Measurements from ENCODE around the gene GNAS.
"Not testable (repeated sequence)": the region's sequence is repeated elsewhere in the genome, so short reads cannot be mapped to it uniquely, and the experiment has no call there.

The GNAS gene

GRCh38 chr20:58828136-58828535, 24.4 kb upstream of the GNAS start:
- no peak for DNase-seq (ENCODE audit: low spot score)

DNA sequence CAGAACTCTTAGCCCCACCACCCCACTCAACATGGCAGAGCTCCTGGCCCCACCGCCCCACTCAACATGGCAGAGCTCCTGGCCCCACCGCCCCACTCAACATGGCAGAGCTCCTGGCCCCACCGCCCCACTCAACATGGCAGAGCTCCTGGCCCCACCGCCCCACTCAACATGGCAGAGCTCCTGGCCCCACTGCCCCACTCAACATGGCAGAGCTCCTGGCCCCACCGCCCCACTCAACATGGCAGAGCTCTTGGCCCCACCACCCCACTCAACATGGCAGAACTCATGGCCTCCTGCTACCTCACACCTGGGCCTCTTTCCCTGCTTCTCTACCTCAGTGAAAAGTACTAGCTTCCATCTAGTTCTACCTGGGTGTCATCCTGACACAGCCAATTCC, 23.7 kb upstream of the GNAS start:
- not testable (repeated sequence) for DNase-seq (ENCODE audit: low spot score)

DNA sequence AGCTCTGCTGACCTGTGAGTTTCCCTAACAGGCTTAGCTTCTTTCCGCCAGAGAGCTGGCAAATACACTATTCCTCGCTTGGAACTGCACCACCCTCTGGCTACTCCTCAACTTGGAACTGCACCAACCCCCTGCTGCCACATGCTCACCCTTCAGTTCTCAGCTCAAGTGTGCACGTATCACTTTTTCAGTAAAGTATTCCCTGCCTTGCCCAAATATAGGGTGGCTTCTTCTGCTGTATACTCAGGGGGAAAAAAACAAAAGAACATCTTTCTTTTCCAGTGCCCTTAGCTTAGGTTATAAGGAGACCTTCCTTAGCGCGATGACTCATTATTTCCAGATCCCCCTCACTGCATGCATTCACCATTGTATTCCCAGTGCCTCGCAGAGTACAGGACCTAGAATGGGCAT, 23.0 kb upstream of the GNAS start:
- DNase-seq (ENCODE audit: low spot score), result no peak

- no peak for DNase-seq (ENCODE audit: low spot score)
These were observed 20.1 kb upstream of the GNAS start for GRCh38 chr20:58832457-58832856.

DNA sequence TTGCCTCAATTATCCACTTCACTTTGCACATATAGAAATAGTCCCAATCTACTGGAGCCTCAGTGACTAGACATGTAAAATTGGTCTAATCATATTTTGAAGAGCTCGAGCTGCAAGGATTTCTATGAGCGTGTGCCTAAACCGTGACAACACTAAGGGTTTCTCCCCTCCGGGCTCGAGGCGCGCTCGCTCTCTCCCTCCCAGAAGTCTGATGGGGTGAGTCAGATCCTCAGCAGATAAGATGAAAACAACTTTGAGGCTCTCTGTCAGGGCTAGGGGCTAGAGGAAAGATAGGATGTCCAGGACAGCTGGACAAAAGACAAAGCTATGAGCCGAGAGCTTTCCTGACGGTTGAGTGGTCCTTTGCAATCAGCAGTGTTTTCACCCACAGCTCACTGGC, 18.6 kb upstream of the GNAS start:
- DNase-seq (ENCODE audit: low spot score), result no peak

GRCh38 chr20:58835231-58835630, 17.3 kb upstream of the GNAS start:
- DNase-seq (ENCODE audit: low spot score), result no peak

DNA sequence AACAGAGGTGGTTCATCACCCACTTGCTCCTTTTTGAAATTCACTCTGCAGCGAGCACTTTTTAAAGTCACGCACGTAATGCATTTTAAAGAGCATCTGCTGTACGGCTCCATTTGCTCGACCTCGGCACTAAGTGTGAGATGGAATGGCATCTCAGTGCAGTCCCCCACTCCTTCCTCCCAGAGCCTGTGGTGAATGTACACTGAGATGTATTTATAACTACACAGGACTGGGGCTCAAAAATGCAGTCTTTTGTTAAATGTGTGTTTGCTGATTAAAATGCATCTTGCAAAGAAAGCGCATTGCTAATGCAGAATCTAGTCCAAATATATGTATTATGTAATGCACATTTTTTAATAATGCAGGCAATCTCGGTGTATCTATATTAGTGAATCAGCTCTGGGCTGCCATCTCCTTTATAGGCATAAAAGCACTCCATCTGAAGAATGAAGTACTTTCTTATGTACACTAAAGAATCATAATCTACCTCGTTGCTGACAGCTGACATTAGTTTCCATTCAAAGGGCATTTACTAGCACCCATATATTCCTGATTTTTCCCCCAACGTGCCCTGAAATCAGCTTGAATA, 15.8 kb upstream of the GNAS start:
- peak; percentile 5 for DNase-seq (ENCODE audit: low spot score)

- no peak for DNase-seq (ENCODE audit: low spot score)
These were observed 14.8 kb upstream of the GNAS start for GRCh38 chr20:58837717-58838116.

GRCh38 chr20:58838174-58838573, 14.3 kb upstream of the GNAS start:
- DNase-seq (ENCODE audit: low spot score), result no peak

DNA sequence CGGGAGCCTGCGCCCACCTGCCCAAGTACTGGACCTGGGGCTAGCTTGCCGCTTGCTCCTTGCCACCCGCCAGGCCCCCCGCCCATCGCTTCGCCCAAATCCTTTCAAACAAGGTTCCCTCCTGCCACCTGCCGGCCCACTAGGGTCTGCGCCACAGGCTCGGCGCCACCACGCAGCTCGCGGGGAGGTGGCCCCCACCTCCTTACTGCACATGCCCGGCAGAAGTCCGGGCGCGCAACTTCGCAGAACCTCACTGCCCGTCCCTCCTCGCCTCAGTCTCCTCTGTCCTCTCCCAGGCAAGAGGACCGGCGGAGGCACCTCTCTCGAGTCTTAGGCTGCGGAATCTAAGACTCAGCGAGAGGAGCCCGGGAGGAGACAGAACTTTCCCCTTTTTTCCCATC, 13.0 kb upstream of the GNAS start:
- DNase-seq (ENCODE audit: low spot score), result no peak

- no peak for DNase-seq (ENCODE audit: low spot score)
These were observed 12.3 kb upstream of the GNAS start for GRCh38 chr20:58839991-58840747.

DNA sequence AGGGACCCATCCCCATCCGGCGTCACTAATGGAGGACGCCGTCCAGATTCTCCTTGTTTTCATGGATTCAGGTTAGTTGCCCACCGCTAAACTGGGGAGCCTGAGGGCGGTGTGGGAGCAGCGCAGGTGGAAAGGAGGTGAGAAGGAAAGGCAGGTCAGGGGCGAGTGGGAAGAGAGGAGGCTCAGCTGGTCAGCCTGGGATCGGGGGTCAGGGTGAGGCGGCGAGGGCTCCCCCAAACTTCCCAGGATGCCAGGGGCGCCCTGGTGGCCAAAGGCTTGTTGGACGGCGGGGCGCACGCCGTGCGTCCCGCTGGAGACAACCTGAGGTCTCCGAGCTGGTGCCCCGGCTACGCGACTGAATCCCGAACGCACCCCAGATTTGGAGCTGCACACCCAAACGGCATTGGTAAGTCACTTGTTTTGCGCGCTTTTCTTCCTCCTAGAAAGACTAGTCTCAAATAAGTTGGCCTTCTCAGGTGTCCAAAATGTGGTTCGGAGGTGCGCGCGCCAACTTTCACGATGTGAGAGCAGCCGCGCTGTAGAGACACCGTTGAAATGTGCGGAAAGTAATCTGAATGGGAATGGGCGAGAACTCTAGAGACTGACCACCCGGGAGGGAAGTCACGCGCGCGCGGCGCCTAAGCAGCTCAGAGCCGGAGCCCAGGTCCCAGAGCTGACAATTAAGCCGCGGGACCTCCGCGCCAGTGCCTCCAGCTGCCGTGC, 11.5 kb upstream of the GNAS start:
- DNase-seq (ENCODE audit: low spot score), result no peak

GRCh38 chr20:58841539-58842264, 10.8 kb upstream of the GNAS start:
- no peak for DNase-seq (ENCODE audit: low spot score)

- no peak for DNase-seq (ENCODE audit: low spot score)
These were observed 10.2 kb upstream of the GNAS start for GRCh38 chr20:58842276-58842675.

DNA sequence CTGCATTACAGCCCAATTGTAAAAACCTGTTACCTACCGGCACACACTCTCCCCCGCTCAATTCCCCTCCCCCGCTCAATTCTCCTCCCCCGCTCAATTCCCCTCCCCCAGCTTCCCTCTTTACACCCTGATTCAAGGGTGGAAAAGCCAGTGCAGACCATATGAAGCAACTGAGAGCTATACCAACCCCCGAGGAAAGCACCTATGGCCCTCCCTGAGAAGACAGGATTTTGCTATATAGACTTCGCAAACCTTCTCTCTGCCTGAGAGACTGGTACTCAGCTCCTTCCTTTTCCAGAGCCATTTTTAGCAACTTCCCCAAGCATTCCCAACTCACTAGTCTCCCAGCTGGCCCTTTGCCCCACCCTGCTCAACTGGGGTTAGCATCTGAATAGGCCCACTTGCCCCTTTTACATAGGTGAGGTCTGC, 9.4 kb upstream of the GNAS start:
- no peak for DNase-seq (ENCODE audit: low spot score)

DNA sequence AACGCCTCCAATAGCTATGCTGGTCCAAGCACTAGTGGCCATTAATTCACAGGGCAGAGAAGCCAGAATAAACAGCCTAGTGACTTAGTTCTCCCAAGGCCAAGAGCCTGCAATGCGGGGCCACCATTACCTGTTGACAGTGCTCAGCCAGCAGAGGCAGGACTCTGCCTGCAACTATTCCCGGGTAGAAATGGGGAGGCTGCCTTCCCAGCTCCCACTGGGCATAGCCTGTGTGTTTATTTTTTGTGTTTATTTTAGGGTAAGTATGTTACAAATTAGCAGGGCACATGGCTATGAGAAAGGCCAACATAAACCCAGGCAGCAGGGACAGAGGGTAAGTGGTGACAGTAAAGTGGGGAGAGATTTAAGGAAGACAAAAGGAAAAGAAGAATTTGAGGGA, 6.8 kb upstream of the GNAS start:
- DNase-seq (ENCODE audit: low spot score), result no peak

GRCh38 chr20:58847463-58847862, 5.1 kb upstream of the GNAS start:
- DNase-seq (ENCODE audit: low spot score), result no peak

- DNase-seq (ENCODE audit: low spot score), result peak; percentile 89
These were observed 1.8 kb upstream of the GNAS start, which contains the start of gene GNAS-AS1 for GRCh38 chr20:58850693-58851174. Gene GNAS-AS1, minus strand, starts transcription at chr20:58850902.

GRCh38 chr20:58851221-58851968, 1.1 kb upstream of the GNAS start:
- no peak for DNase-seq (ENCODE audit: low spot score)

DNA sequence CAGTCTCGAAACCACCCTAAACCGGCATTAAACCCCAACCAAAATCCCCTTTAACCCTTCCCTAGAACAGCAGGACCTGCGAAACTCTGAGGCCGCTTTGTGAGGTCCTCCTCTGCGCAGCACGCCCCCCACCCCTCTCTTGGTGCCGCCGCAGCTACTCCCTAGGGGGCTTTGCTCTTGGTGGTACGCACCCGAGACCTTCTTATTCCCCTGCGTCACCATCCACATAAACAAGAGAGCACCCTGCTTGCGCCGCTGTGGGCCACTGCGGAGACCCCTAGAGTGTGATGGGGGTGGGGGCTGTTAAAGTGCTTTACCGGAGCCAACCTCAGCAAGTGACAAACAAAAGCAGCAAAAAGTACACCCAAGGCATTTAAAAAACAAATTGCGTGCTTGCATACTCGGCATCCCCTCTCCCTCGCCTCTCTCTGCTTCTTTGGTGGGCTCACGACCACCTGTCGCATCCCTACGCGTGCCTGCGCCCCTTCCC, 502 bp upstream of the GNAS start:
- no peak for DNase-seq (ENCODE audit: low spot score)

- no peak for DNase-seq (ENCODE audit: low spot score)
These were observed 950 bp downstream of the GNAS start for GRCh38 chr20:58853466-58853865.
